Measurements from ENCODE around the gene ZNF443. TPM values are rescaled to one million over a fixed set of nuclear protein-coding genes. Genes with fewer than 3 reads are reported as not detected.
A peak's percentile ranks its signal among the peaks of the same experiment; 100 is the strongest.
"Not testable (repeated sequence)": the region's sequence is repeated elsewhere in the genome, so short reads cannot be mapped to it uniquely, and the experiment has no call there.

The ZNF443 gene
- total RNA-seq (2014; rRNA removed; shearing (Covaris generic); ENCODE audit: low replicate concordance), result 3.2 and 5.5 TPM in 2 replicates

- H3K9me3 ChIP-seq, result peaks cover 20% of the 10 kb centered on the region
- H3K4me3 ChIP-seq, result peak within 1 kb of the TSS; percentile 74
- H3K27me3 ChIP-seq, result no peaks in the 10 kb centered on the region
- DNase-seq, result peak; percentile 99
- no peaks in the 10 kb centered on the region for H3K36me3 ChIP-seq
These were observed at the start of gene ZNF443 for GRCh38 chr19:12440541-12441316. TSS of gene ZNF443 (minus strand) at chr19:12441021. CDS start at chr19:12440914, 107 bp downstream.

- H3K4me3 ChIP-seq, H3K27me3 ChIP-seq, H3K36me3 ChIP-seq, DNase-seq, H3K9me3 ChIP-seq: not testable (repeated sequence)
These were observed 45.5 kb upstream of the ZNF443 start for GRCh38 chr19:12486265-12486783.

GRCh38 chr19:12485571-12485970 lies 44.8 kb upstream of the ZNF443 start:
- no peaks in the 10 kb centered on the region for H3K36me3 ChIP-seq
- DNase-seq, result no peak
- H3K4me3 ChIP-seq, result no peak overlapping the region
- no peaks in the 10 kb centered on the region for H3K27me3 ChIP-seq
- no peaks in the 10 kb centered on the region for H3K9me3 ChIP-seq

- Histone ChIP-seq H3K4me3 (peak overlapping the region; percentile 78), H3K36me3 (no peaks in the 10 kb centered on the region), H3K27me3 (no peaks in the 10 kb centered on the region), H3K9me3 (no peaks in the 10 kb centered on the region)
- no peak for DNase-seq
These were observed 44.2 kb upstream of the ZNF443 start for GRCh38 chr19:12485052-12485416.

GRCh38 chr19:12484371-12485051 lies 43.7 kb upstream of the ZNF443 start, which contains the start of gene ZNF709:
TSS of gene ZNF709 (minus strand) at chr19:12484816. CDS start at chr19:12484657, 159 bp downstream.
- no peaks in the 10 kb centered on the region for H3K36me3 ChIP-seq
- H3K27me3 ChIP-seq, result no peaks in the 10 kb centered on the region
- peak; percentile 85 for DNase-seq
- H3K4me3 ChIP-seq, result peak within 1 kb of the TSS; percentile 78
- no peaks in the 10 kb centered on the region for H3K9me3 ChIP-seq

GRCh38 chr19:12484011-12484370 lies 43.2 kb upstream of the ZNF443 start:
- no peak for DNase-seq
- H3K4me3 ChIP-seq, result peak overlapping the region; percentile 78
- H3K36me3 ChIP-seq, result no peaks in the 10 kb centered on the region
- H3K27me3 ChIP-seq, result no peaks in the 10 kb centered on the region
- no peaks in the 10 kb centered on the region for H3K9me3 ChIP-seq

- H3K36me3 ChIP-seq, result no peaks in the 10 kb centered on the region
- no peak for DNase-seq
- H3K9me3 ChIP-seq, result no peaks in the 10 kb centered on the region; the same call in 1 of the 2 replicates
- H3K4me3 ChIP-seq, result no peak overlapping the region
- no peaks in the 10 kb centered on the region for H3K27me3 ChIP-seq
These were observed 41.7 kb upstream of the ZNF443 start for GRCh38 chr19:12482509-12482886.

- no peaks in the 10 kb centered on the region for H3K27me3 ChIP-seq
- no peak for DNase-seq
- no peaks in the 10 kb centered on the region for H3K36me3 ChIP-seq
These were observed 41.1 kb upstream of the ZNF443 start for GRCh38 chr19:12481781-12482508.

GRCh38 chr19:12478234-12478941 lies 37.6 kb upstream of the ZNF443 start:
- no peak for DNase-seq
- Histone ChIP-seq H3K36me3 (no peaks in the 10 kb centered on the region), H3K27me3 (no peaks in the 10 kb centered on the region), H3K9me3 (peaks cover 13% of the 10 kb centered on the region), H3K4me3 (no peak overlapping the region)

More at GRCh38 chr19:12481781-12482508, 41.1 kb upstream of the ZNF443 start:
- Histone ChIP-seq H3K4me3 (no peak overlapping the region), H3K9me3 (no peaks in the 10 kb centered on the region; the same call in 1 of the 2 replicates)

- DNase-seq, H3K4me3 ChIP-seq, H3K27me3 ChIP-seq, H3K36me3 ChIP-seq: not testable (repeated sequence)
- peaks cover 62% of the 10 kb centered on the region for H3K9me3 ChIP-seq
These were observed 26.8 kb upstream of the ZNF443 start for GRCh38 chr19:12467651-12468050.

- peaks cover 63% of the 10 kb centered on the region for H3K9me3 ChIP-seq
- H3K27me3 ChIP-seq, result no peaks in the 10 kb centered on the region
- no peak for DNase-seq
- no peak overlapping the region for H3K4me3 ChIP-seq
- peaks cover 9% of the 10 kb centered on the region; the same call in 1 of the 2 replicates for H3K36me3 ChIP-seq
These were observed 24.4 kb upstream of the ZNF443 start for GRCh38 chr19:12465211-12465610.

GRCh38 chr19:12464769-12465168 lies 23.9 kb upstream of the ZNF443 start:
- DNase-seq, result no peak
- no peak overlapping the region for H3K4me3 ChIP-seq
- H3K36me3 ChIP-seq, result peaks cover 9% of the 10 kb centered on the region; the same call in 1 of the 2 replicates
- peaks cover 58% of the 10 kb centered on the region for H3K9me3 ChIP-seq
- H3K27me3 ChIP-seq, result no peaks in the 10 kb centered on the region

GRCh38 chr19:12464139-12464538 lies 23.3 kb upstream of the ZNF443 start:
- peaks cover 55% of the 10 kb centered on the region for H3K9me3 ChIP-seq

GRCh38 chr19:12453495-12453894 lies 12.7 kb upstream of the ZNF443 start:
- Histone ChIP-seq H3K4me3 (no peak overlapping the region), H3K9me3 (peaks cover 45% of the 10 kb centered on the region), H3K36me3 (no peaks in the 10 kb centered on the region), H3K27me3 (no peaks in the 10 kb centered on the region)
- no peak for DNase-seq

More at GRCh38 chr19:12464139-12464538, 23.3 kb upstream of the ZNF443 start:
- H3K36me3 ChIP-seq, DNase-seq, H3K27me3 ChIP-seq, H3K4me3 ChIP-seq: not testable (repeated sequence)

- DNase-seq, result peak; percentile 5
- H3K4me3 ChIP-seq, result no peak overlapping the region
- H3K36me3 ChIP-seq, result no peaks in the 10 kb centered on the region
- H3K27me3 ChIP-seq, result no peaks in the 10 kb centered on the region
- peaks cover 50% of the 10 kb centered on the region for H3K9me3 ChIP-seq
These were observed 10.0 kb upstream of the ZNF443 start for GRCh38 chr19:12450844-12451243.

GRCh38 chr19:12448808-12449207 lies 8.0 kb upstream of the ZNF443 start:
- no peak for DNase-seq
- Histone ChIP-seq H3K27me3 (no peaks in the 10 kb centered on the region), H3K4me3 (no peak overlapping the region), H3K9me3 (peaks cover 47% of the 10 kb centered on the region), H3K36me3 (no peaks in the 10 kb centered on the region)
